Activated CD8-positive, alpha-beta memory T cell treated with anti-CD3 and anti-CD28 coated beads, Interleukin-2, amount 50 U/mL, for 48 hours (primary cell): ENCODE results near the gene LZIC.

Experiments
- DNase-seq: peaks from one replicate; pipeline ENCODE4 v3.0.0-alpha.2; 2020

The LZIC gene

GRCh38 chr1:9883585-9884449 lies 59.4 kb downstream of the LZIC start:
- DNase-seq = no peak

GRCh38 chr1:9882945-9883303 lies 60.3 kb downstream of the LZIC start:
- no peak for DNase-seq

GRCh38 chr1:9882296-9882944 lies 60.8 kb downstream of the LZIC start:
- DNase-seq = no peak

GRCh38 chr1:9881838-9882249 lies 61.3 kb downstream of the LZIC start:
- DNase-seq = no peak
